K562 treated with DMSO at 1 percent for 48 hours (cell line): ENCODE measurements around the gene PTPN4. TPM values are rescaled to one million over a fixed set of nuclear protein-coding genes. Genes with fewer than 3 reads are reported as not detected.

Source experiments
- total RNA-seq: library from RNA; unstranded; fragments of 300-600 nt; gene quantifications from 2 replicates; pipeline ENCODE4 v1.2.3, GENCODE V29; 2022; ENCODE audit warnings: low replicate concordance; ENCODE audit errors: extremely low read depth

The PTPN4 gene, protein sequence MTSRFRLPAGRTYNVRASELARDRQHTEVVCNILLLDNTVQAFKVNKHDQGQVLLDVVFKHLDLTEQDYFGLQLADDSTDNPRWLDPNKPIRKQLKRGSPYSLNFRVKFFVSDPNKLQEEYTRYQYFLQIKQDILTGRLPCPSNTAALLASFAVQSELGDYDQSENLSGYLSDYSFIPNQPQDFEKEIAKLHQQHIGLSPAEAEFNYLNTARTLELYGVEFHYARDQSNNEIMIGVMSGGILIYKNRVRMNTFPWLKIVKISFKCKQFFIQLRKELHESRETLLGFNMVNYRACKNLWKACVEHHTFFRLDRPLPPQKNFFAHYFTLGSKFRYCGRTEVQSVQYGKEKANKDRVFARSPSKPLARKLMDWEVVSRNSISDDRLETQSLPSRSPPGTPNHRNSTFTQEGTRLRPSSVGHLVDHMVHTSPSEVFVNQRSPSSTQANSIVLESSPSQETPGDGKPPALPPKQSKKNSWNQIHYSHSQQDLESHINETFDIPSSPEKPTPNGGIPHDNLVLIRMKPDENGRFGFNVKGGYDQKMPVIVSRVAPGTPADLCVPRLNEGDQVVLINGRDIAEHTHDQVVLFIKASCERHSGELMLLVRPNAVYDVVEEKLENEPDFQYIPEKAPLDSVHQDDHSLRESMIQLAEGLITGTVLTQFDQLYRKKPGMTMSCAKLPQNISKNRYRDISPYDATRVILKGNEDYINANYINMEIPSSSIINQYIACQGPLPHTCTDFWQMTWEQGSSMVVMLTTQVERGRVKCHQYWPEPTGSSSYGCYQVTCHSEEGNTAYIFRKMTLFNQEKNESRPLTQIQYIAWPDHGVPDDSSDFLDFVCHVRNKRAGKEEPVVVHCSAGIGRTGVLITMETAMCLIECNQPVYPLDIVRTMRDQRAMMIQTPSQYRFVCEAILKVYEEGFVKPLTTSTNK
- not detected in 2 replicates for total RNA-seq

DNA sequence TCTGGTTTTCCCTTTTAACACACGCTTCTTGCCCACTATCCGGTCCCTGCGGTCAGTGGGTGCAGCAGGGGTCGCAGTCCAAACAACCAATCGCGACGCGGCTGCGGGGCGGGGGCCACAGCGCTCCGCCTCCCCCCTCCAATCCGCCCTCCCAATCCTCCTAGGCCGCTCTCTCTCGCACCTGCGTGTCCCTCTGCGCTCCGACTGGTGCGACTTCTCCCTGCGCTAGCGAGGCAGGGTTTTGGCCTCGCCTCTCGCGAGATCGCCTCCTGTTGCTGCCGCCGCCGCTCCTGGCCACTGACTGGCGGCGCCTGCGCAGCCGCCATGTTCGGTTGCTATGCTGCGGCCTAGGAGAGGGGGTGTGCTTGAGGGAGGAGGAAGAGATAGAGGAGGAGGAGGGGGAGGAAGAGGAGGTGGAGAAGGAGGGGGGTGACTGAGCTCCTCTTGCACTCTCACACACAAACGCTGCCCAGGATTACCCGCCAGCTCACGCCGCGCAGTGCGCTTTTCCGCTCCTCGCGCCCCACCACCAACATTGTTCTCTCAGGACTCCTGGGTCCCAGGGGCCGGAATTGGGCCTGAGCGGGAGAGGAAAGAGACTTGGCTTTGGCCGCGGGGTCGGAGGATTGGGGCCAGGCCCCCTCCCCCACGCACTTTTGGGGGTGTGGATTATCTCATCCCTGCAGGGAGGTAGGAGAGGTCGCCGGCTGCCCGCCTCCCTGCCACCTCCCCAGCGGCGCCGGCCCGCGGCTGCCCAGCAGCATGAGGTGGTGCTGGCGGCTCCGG lies at the start of gene PTPN4:
Gene PTPN4 (plus strand): TSS at position 472 of the 786 bp plus-strand sequence. CDS start 49,932 bp downstream, outside the sequence.

DNA sequence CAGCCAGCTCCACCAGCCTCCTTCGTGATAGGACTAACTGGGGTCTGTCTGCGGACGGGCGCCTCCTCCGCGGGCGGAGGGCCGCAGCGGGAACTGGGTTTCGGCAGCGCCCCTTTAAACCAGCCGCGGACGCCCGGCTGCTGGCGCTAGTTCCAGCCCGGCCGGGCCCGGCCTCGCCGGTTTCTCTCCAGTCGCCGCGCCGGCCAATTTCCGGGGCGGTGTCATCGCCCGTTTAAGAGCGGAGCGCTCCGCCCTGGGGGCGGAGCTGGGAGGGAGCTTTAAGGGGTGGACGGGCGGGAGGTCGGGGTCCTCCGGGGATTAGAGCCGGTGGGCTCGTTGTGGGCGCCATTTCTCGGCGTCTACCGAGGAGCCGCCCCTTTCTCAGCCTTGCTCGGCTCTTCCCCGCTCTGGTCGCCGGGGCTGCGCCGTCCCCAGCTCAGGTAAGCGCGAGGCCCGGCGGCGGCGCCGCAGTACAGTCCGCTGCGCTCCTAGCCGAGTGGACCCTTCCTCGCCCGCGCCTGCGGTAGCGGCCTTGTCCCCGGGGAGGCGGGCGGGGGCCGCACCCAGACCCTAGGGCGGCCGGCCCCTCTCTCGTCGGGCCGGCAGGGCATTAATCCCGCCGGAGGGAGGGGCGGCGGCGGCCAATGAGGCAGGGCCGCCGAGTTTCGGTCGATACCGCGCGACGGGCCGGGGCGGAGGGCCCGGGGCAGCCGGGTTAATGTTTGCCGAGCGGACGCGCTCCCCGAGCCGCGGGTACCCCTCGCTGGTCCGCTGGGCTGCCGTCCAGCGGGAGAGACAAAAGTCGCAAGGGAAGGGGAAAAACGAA lies 253.3 kb downstream of the PTPN4 start, which contains the start of gene EPB41L5:
Gene EPB41L5 (plus strand): TSS at position 307 of the 826 bp plus-strand sequence. CDS start 6,008 bp downstream, outside the sequence.

Other genes starting within 250 kb of the PTPN4 start
- not detected in 2 replicates for gene SCTR, start 235.4 kb upstream of the PTPN4 start, total RNA-seq
- gene CFAP221, start 215.5 kb upstream of the PTPN4 start, total RNA-seq, result not detected in 2 replicates
- gene TMEM177, start 80.7 kb upstream of the PTPN4 start, total RNA-seq, result not detected in 2 replicates